GM12878 (cell line): ENCODE data around the gene CPEB3. TPM values are rescaled to one million over a fixed set of nuclear protein-coding genes. Genes with fewer than 3 reads are reported as not detected.

Experiments
- ATAC-seq: fragments of 200-7000 bp; cut with Tn5 transposase; 3 replicates; pipeline ENCODE4 v1.9.1; 2020; ENCODE audit warnings: mild to moderate bottlenecking, moderate library complexity
- BruUV-seq: library from RNA; stranded (reverse); fragments of 400-500 nt; replicated peaks from 2 replicates; lab custom pipeline; 2021; lab: Mats Ljungman, UMichigan
- CTCF ChIA-PET: fragments of 300-600 bp; sonication (Branson Sonifier 250); formaldehyde crosslinking; extraction: SDS; loops from one replicate; lab custom pipeline; 2021; ENCODE audit warnings: inconsistent platforms; lab: Yijun Ruan, JAX
- POLR2A ChIA-PET: fragments of 350-600 bp; formaldehyde crosslinking; extraction: SDS; loops from one replicate; lab custom pipeline; 2021; ENCODE audit warnings: inconsistent platforms; lab: Charles Lee
- RAD21 ChIA-PET: fragments of 300-600 bp; sonication (Branson Sonifier 250); formaldehyde crosslinking; loops from one replicate; lab custom pipeline; 2023; ENCODE audit warnings: antibody characterized with exemption; ENCODE audit not compliant: unreplicated experiment; lab: Charles Lee
- SMC1A ChIA-PET: fragments of 300-600 bp; sonication (Branson Sonifier 250); formaldehyde crosslinking; loops from one replicate; lab custom pipeline; 2023; ENCODE audit not compliant: unreplicated experiment, uncharacterized antibody; lab: Charles Lee
- DNase-seq: peaks from one replicate; pipeline ENCODE4 v3.0.0-alpha.2; 2011; ENCODE audit warnings: low read depth, low spot score
- FAIRE-seq: peaks from 3 replicates; lab custom pipeline; 2011; peaks lifted over from hg19 to GRCh38; lab: Jason Lieb, UNC
- H2AFZ ChIP-seq: 2 replicates; pipeline ENCODE4 v1.6.0; 2011; ENCODE audit warnings: low read depth, low read length, control low read depth; ENCODE audit not compliant: control insufficient read depth
- H3K27ac ChIP-seq: 2 replicates; pipeline ENCODE4 v1.5.1; 2011; ENCODE audit warnings: control low read depth; ENCODE audit not compliant: control insufficient read depth, insufficient read depth
- H3K27me3 ChIP-seq, 2 experiments: replicated peaks in 1 of 2; 2 replicates each; pipeline versions ENCODE4 v1.6.0 to v1.6.1; 2011; ENCODE audit warnings: low read length in 1 of 2; ENCODE audit not compliant: control insufficient read depth in 2 of 2, insufficient read depth in 2 of 2
- H3K36me3 ChIP-seq, 2 experiments: 2 replicates each; pipeline ENCODE4 v1.5.1; 2011; ENCODE audit warnings: low read length in 1 of 2; ENCODE audit not compliant: control insufficient read depth in 2 of 2, insufficient read depth in 2 of 2
- H3K4me1 ChIP-seq: 2 replicates; pipeline ENCODE4 v1.6.1; 2011; ENCODE audit warnings: mild to moderate bottlenecking, low read length, moderate library complexity, mixed read lengths; ENCODE audit not compliant: control insufficient read depth, insufficient read depth
- H3K4me2 ChIP-seq: 2 replicates; pipeline ENCODE4 v1.6.0; 2011; ENCODE audit warnings: control low read depth; ENCODE audit not compliant: control insufficient read depth, insufficient read depth
- H3K4me3 ChIP-seq: fragments of 200-600 bp; sonication (generic); 2 replicates; pipeline ENCODE4 v1.5.1; 2016
- H3K79me2 ChIP-seq: 2 replicates; pipeline ENCODE4 v1.6.0; 2011; ENCODE audit warnings: low read length; ENCODE audit not compliant: control insufficient read depth, insufficient read depth
- H3K9ac ChIP-seq: 2 replicates; pipeline ENCODE4 v1.8.0; 2011; ENCODE audit warnings: low read length, control low read depth, mixed read lengths; ENCODE audit not compliant: control insufficient read depth, insufficient read depth
- H3K9me3 ChIP-seq: replicated peaks from 3 replicates; pipeline ENCODE4 v1.5.1; 2011; ENCODE audit warnings: mild to moderate bottlenecking, low read length; ENCODE audit not compliant: control insufficient read depth, insufficient read depth
- H4K20me1 ChIP-seq: 2 replicates; pipeline ENCODE4 v1.6.0; 2011; ENCODE audit not compliant: control insufficient read depth, insufficient read depth
- CBFB ChIP-seq: IDR thresholded peaks from 2 replicates; pipeline ENCODE4 v1.6.1; 2016; ENCODE audit warnings: antibody characterized with exemption, low read depth
- CREB1 ChIP-seq: IDR thresholded peaks from 2 replicates; pipeline ENCODE4 v1.6.1; 2012; ENCODE audit warnings: low read depth, mild to moderate bottlenecking, inconsistent platforms
- CTCF ChIP-seq, 3 experiments: IDR thresholded peaks in 2 of 3; conservative IDR thresholded peaks in 1 of 3; 2 replicates each; pipeline ENCODE4 v1.5.1; 2011; ENCODE audit warnings: low read depth in 3 of 3, low read length in 3 of 3, mild to moderate bottlenecking in 3 of 3, control low read depth in 2 of 3, moderate library complexity in 2 of 3, inconsistent platforms in 1 of 3, mixed read lengths in 1 of 3; ENCODE audit not compliant: control insufficient read depth in 2 of 3, insufficient read depth in 1 of 3; ENCODE audit errors: extremely low read depth in 1 of 3
- EED ChIP-seq: sonication (generic); IDR thresholded peaks from 2 replicates; pipeline ENCODE4 v1.6.1; 2016; ENCODE audit warnings: antibody characterized with exemption, low read depth
- EZH2 ChIP-seq: IDR thresholded peaks from 2 replicates; pipeline ENCODE4 v1.6.1; 2012; ENCODE audit warnings: low read depth, mild to moderate bottlenecking, control low read depth, inconsistent platforms, low read length, borderline replicate concordance; ENCODE audit not compliant: control insufficient read depth
- KAT2A ChIP-seq: conservative IDR thresholded peaks from 2 replicates; pipeline ENCODE4 v1.6.1; 2011; ENCODE audit warnings: low read depth, low read length; ENCODE audit not compliant: control insufficient read depth
- PAX5 ChIP-seq: IDR thresholded peaks from 2 replicates; pipeline ENCODE4 v1.6.1; 2011; ENCODE audit warnings: low read depth, low read length, borderline replicate concordance
- POU2F2 ChIP-seq: IDR thresholded peaks from 3 replicates; pipeline ENCODE4 v1.6.1; 2011; ENCODE audit warnings: low read depth, mild to moderate bottlenecking, low read length, borderline replicate concordance
- SMAD1 ChIP-seq: fragments of 450-650 bp; IDR thresholded peaks from 2 replicates; pipeline ENCODE4 v1.6.1; 2018; ENCODE audit warnings: mild to moderate bottlenecking, low read depth; ENCODE audit not compliant: partially characterized antibody
- TARDBP ChIP-seq: IDR thresholded peaks from 2 replicates; pipeline ENCODE4 v1.6.1; 2016; ENCODE audit warnings: borderline replicate concordance
- TCF7 ChIP-seq: IDR thresholded peaks from 2 replicates; pipeline ENCODE4 v1.6.1; 2014; ENCODE audit warnings: antibody characterized with exemption, borderline replicate concordance
- in situ Hi-C: fragments of 300-500 bp; cut with MboI; formaldehyde crosslinking; loops from 9 replicates; pipeline ENCODE4 v1.14.3; 2018; ENCODE audit warnings: mixed read lengths
- intact Hi-C: fragments of 100-400 bp; cut with micrococcal nuclease; formaldehyde crosslinking; loops from one replicate; pipeline ENCODE4 v1.14.2; 2022; ENCODE audit not compliant: unreplicated experiment
- polyA plus RNA-seq, 11 experiments: library from polyadenylated mRNA; depleted of rRNA in 4 of 11; unstranded in 6 of 11; stranded (reverse) in 5 of 11; fragments of >200 nt; fragmentation: Nextera tagmentation in 4 of 11; fragmentation: Illumina TruSeq in 1 of 11; extraction: Ambion mirVana in 4 of 11; extraction: Trizol in 1 of 11; gene quantifications; 1 replicate in 1 of 11; 2 replicates in 10 of 11; pipeline versions ENCODE4 v1.2.1 to v1.2.3, GENCODE V29; 2011 to 2016; ENCODE audit warnings: inconsistent platforms in 2 of 11, missing spikeins in 2 of 11, low read depth in 1 of 11
- total RNA-seq, 4 experiments: library from RNA; depleted of rRNA in 3 of 4; stranded (reverse); fragments of >200 nt in 3 of 4; fragmentation: Illumina TruSeq in 1 of 4; extraction: Trizol in 1 of 4; gene quantifications; 2 replicates each; pipeline versions ENCODE4 v1.2.1 to v1.2.3, GENCODE V29; 2013 to 2021

Gene CPEB3
- total and polyA plus RNA-seq, 10 of the 15 experiments (the other 5 are each of a cell fraction or from before 2014, with no cell fraction given) = 0.50 to 2.3 (median 1.2) TPM

DNA sequence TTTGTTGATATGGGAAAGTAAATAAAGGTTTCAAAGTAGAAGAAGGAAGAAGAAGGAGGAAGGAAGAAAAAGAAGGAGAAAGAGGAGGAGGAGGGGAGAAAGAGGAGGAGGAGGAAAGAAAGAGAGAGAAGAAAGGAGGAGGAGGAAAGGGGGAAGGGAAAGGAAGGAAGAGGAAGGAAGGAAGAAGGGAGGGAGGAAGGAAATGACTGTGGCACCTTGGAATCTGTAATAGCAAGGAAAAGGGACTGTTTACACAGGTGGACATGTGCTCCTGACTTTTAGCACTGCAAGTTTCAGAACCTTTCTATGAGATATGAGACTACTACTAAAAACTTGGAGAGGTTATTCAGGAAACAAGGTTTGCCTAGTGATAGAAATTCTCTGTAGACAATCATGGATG lies 214.2 kb downstream of the CPEB3 start:
- no peak for FAIRE-seq
- ChIA-PET POLR2A (no interaction called here), RAD21 (no interaction called here), SMC1A (no interaction called here), CTCF (interaction anchor here (0.7 to 1.4 kb wide), 2 partner anchors 141 to 352 kb away, joined by 3 to 4 read pairs; no protein-coding TSS in a partner anchor)
- Histone ChIP-seq H3K9ac (no peak overlapping the region), H3K27ac (no peak overlapping the region), H3K79me2 (no peaks in the 10 kb centered on the region), H3K36me3 (no peaks in the 10 kb centered on the region; a peak in 1 of 4 replicates), H4K20me1 (no peaks in the 10 kb centered on the region), H3K4me2 (no peak overlapping the region), H3K4me3 (no peak overlapping the region), H3K27me3 (no peaks in the 10 kb centered on the region), H2AFZ (no peak overlapping the region), H3K4me1 (no peaks in the 10 kb centered on the region), H3K9me3 (no peaks in the 10 kb centered on the region)
- in situ Hi-C loops (no loop called here), intact Hi-C loops (no loop called here)
- no peak for DNase-seq
- ATAC-seq = no peak
- BruUV-seq = no TSS peak
- TF ChIP-seq CBFB = no peak
- no peak for TF ChIP-seq KAT2A
- no peak for TF ChIP-seq CREB1
- no peak for TF ChIP-seq SMAD1
- no peak for TF ChIP-seq EED
- no peak for TF ChIP-seq TARDBP
- no peak for TF ChIP-seq CTCF (IDR thresholded peaks at IDR 0.05 in 2 of 3, conservative IDR thresholded peaks at IDR 0.05 in 1 of 3; ENCODE audit: control insufficient read depth in 2 of 3, extremely low read depth in 1 of 3, insufficient read depth in 1 of 3, low read depth in 3 of 3, low read length in 3 of 3)
- TF ChIP-seq EZH2 = no peak
- no peak for TF ChIP-seq POU2F2
- TF ChIP-seq TCF7 = no peak
- no peak for TF ChIP-seq PAX5
